ENCODE measurements around the gene GRM1.

Gene GRM1

DNA sequence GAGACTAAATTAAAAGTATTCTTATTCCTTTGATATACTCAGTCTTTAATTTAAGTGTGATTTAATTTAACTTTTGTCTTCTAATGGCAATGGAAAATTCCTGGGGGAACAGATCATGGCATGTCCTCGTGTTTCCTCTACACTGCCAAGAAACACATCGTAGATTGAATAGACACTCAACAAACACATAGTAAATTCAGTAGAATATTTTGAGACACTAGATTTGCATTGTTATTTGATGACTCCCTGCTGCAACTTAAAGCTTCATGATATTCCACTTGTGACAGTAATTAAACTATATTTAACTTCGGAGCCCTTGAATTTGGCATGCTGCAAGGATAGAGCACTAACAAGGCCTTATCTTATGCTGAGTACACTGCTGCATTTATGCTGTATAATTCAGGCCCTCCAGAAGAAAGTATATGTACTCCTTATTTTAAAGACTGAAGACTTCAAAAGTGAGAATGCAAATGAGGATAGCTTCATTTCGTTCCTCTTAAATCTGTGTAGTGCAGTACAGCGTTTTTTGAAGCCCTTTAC, 84.3 kb downstream of the GRM1 start:
- no peak overlapping the region for H3K14ac ChIP-seq (ENCODE audit: low read length)
- no peak overlapping the region for H2BK120ac ChIP-seq (ENCODE audit: insufficient read depth, low read length, poor library complexity)
- no peak overlapping the region for H4K8ac ChIP-seq (ENCODE audit: low read depth, low read length)
- no peak overlapping the region for H2BK5ac ChIP-seq (ENCODE audit: low read depth, low read length, poor library complexity)
- H4K91ac ChIP-seq (ENCODE audit: low read depth, low read length) = no peak overlapping the region
- H2AK5ac ChIP-seq (ENCODE audit: low read length) = no peak overlapping the region
- H3K18ac ChIP-seq (ENCODE audit: low read length) = no peak overlapping the region
- H3K79me2 ChIP-seq (ENCODE audit: control insufficient read depth, insufficient read depth, low read length, poor library complexity) = no peaks in the 10 kb centered on the region
- H3K23ac ChIP-seq (ENCODE audit: low read length) = no peak overlapping the region
- no peaks in the 10 kb centered on the region for H3K36me3 ChIP-seq (ENCODE audit: control insufficient read depth in 1 of 2, insufficient read depth in 2 of 2, low read length in 2 of 2)
- H2BK12ac ChIP-seq (ENCODE audit: low read length) = no peak overlapping the region
- no peak overlapping the region for H2AFZ ChIP-seq (ENCODE audit: insufficient read depth, low read length, poor library complexity)
- no peak overlapping the region for H3K27ac ChIP-seq (ENCODE audit: low read depth, low read length)
- no peak overlapping the region for H3K4ac ChIP-seq (ENCODE audit: low read depth, low read length)
- H3K4me1 ChIP-seq (ENCODE audit: control insufficient read depth in 1 of 2, insufficient read depth in 2 of 2, low read length in 2 of 2) = no peaks in the 10 kb centered on the region
- H4K12ac ChIP-seq (ENCODE audit: low read depth, low read length) = no peak overlapping the region
- WGBS (ENCODE audit: extremely low coverage, insufficient coverage, insufficient read length) = no CpG with 5 or more reads among the region's 5 CpGs
- no peak overlapping the region for H3K9ac ChIP-seq (ENCODE audit: low read length)
- no peaks in the 10 kb centered on the region for H3K27me3 ChIP-seq (ENCODE audit: insufficient read depth, low read length)
- H3K79me1 ChIP-seq (ENCODE audit: low read length) = no peaks in the 10 kb centered on the region
- H3K4me2 ChIP-seq (ENCODE audit: low read length) = no peak overlapping the region
- H3K4me3 ChIP-seq (ENCODE audit: low read depth, low read length) = no peak overlapping the region
- DNase-seq = no peak
- no peaks in the 10 kb centered on the region for H3K9me3 ChIP-seq (ENCODE audit: insufficient read depth, low read depth, low read length)

- H2BK12ac ChIP-seq (ENCODE audit: low read length) = no peak overlapping the region
- H3K79me1 ChIP-seq (ENCODE audit: low read length) = no peaks in the 10 kb centered on the region
- no peak overlapping the region for H2AK5ac ChIP-seq (ENCODE audit: low read length)
- no CpG with 5 or more reads among the region's 4 CpGs for WGBS (ENCODE audit: extremely low coverage, insufficient coverage, insufficient read length)
- H3K79me2 ChIP-seq (ENCODE audit: control insufficient read depth, insufficient read depth, low read length, poor library complexity) = no peaks in the 10 kb centered on the region
- H3K36me3 ChIP-seq (ENCODE audit: control insufficient read depth in 1 of 2, insufficient read depth in 2 of 2, low read length in 2 of 2) = no peaks in the 10 kb centered on the region
- H3K14ac ChIP-seq (ENCODE audit: low read length) = no peak overlapping the region
- no peaks in the 10 kb centered on the region for H3K4me1 ChIP-seq (ENCODE audit: control insufficient read depth in 1 of 2, insufficient read depth in 2 of 2, low read length in 2 of 2)
- DNase-seq = no peak
- no peak overlapping the region for H3K4me2 ChIP-seq (ENCODE audit: low read length)
- H3K9ac ChIP-seq (ENCODE audit: low read length) = no peak overlapping the region
- no peak overlapping the region for H4K12ac ChIP-seq (ENCODE audit: low read depth, low read length)
- H3K27ac ChIP-seq (ENCODE audit: low read depth, low read length) = no peak overlapping the region
- H3K4me3 ChIP-seq (ENCODE audit: low read depth, low read length) = no peak overlapping the region
- H2BK5ac ChIP-seq (ENCODE audit: low read depth, low read length, poor library complexity) = no peak overlapping the region
- no peak overlapping the region for H3K4ac ChIP-seq (ENCODE audit: low read depth, low read length)
- H4K91ac ChIP-seq (ENCODE audit: low read depth, low read length) = no peak overlapping the region
- H2BK120ac ChIP-seq (ENCODE audit: insufficient read depth, low read length, poor library complexity) = no peak overlapping the region
- H3K18ac ChIP-seq (ENCODE audit: low read length) = no peak overlapping the region
- H3K9me3 ChIP-seq (ENCODE audit: insufficient read depth, low read depth, low read length) = no peaks in the 10 kb centered on the region
- H3K23ac ChIP-seq (ENCODE audit: low read length) = no peak overlapping the region
- H3K27me3 ChIP-seq (ENCODE audit: insufficient read depth, low read length) = no peaks in the 10 kb centered on the region
- H2AFZ ChIP-seq (ENCODE audit: insufficient read depth, low read length, poor library complexity) = no peak overlapping the region
- no peak overlapping the region for H4K8ac ChIP-seq (ENCODE audit: low read depth, low read length)
These were observed 94.8 kb downstream of the GRM1 start for GRCh38 chr6:146123616-146124015.

GRCh38 chr6:146127447-146128215, 98.8 kb downstream of the GRM1 start:
- H3K9me3 ChIP-seq (ENCODE audit: insufficient read depth, low read depth, low read length) = no peaks in the 10 kb centered on the region
- no peak overlapping the region for H2AFZ ChIP-seq (ENCODE audit: insufficient read depth, low read length, poor library complexity)

DNA sequence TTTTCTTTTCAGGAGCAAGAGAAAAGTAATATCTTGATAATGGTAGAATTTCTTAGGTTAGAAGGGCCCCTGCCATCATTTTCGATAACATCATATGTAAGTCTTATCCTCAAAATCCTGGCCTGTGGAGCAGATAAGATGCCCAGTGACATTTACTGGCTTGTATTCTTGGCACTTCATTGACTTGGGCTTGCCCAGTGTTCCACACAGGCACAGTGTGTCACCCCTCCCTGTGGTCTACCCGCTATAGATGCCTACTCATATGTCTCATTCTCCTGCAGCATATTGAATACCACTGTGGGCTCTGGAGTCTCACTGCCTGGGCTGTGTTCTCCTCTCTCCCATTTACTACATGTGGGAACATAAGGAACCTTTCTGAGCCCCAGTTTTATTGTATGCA, 105.0 kb downstream of the GRM1 start:
- Histone ChIP-seq H3K79me1 (ENCODE audit: low read length) (no peaks in the 10 kb centered on the region), H2BK5ac (ENCODE audit: low read depth, low read length, poor library complexity) (no peak overlapping the region), H4K8ac (ENCODE audit: low read depth, low read length) (no peak overlapping the region), H4K12ac (ENCODE audit: low read depth, low read length) (no peak overlapping the region), H3K27ac (ENCODE audit: low read depth, low read length) (no peak overlapping the region), H2BK120ac (ENCODE audit: insufficient read depth, low read length, poor library complexity) (no peak overlapping the region), H3K79me2 (ENCODE audit: control insufficient read depth, insufficient read depth, low read length, poor library complexity) (no peaks in the 10 kb centered on the region), H3K9ac (ENCODE audit: low read length) (no peak overlapping the region), H3K18ac (ENCODE audit: low read length) (no peak overlapping the region), H3K23ac (ENCODE audit: low read length) (no peak overlapping the region), H3K9me3 (ENCODE audit: insufficient read depth, low read depth, low read length) (no peaks in the 10 kb centered on the region), H3K4me3 (ENCODE audit: low read depth, low read length) (no peak overlapping the region), H2AFZ (ENCODE audit: insufficient read depth, low read length, poor library complexity) (no peak overlapping the region), H3K27me3 (ENCODE audit: insufficient read depth, low read length) (no peaks in the 10 kb centered on the region), H2AK5ac (ENCODE audit: low read length) (no peak overlapping the region), H4K91ac (ENCODE audit: low read depth, low read length) (no peak overlapping the region), H3K36me3 (ENCODE audit: control insufficient read depth in 1 of 2, insufficient read depth in 2 of 2, low read length in 2 of 2) (no peaks in the 10 kb centered on the region), H2BK12ac (ENCODE audit: low read length) (no peak overlapping the region), H3K4ac (ENCODE audit: low read depth, low read length) (no peak overlapping the region), H3K14ac (ENCODE audit: low read length) (no peak overlapping the region), H3K4me1 (ENCODE audit: control insufficient read depth in 1 of 2, insufficient read depth in 2 of 2, low read length in 2 of 2) (no peaks in the 10 kb centered on the region), H3K4me2 (ENCODE audit: low read length) (no peak overlapping the region)
- DNase-seq = no peak
- no CpG with 5 or more reads among the region's 2 CpGs for WGBS (ENCODE audit: extremely low coverage, insufficient coverage, insufficient read length)

More at GRCh38 chr6:146127447-146128215, 98.8 kb downstream of the GRM1 start:
- no peak overlapping the region for H3K23ac ChIP-seq (ENCODE audit: low read length)
- H3K4me1 ChIP-seq (ENCODE audit: control insufficient read depth in 1 of 2, insufficient read depth in 2 of 2, low read length in 2 of 2) = no peaks in the 10 kb centered on the region
- no peaks in the 10 kb centered on the region for H3K79me2 ChIP-seq (ENCODE audit: control insufficient read depth, insufficient read depth, low read length, poor library complexity)
- H3K18ac ChIP-seq (ENCODE audit: low read length) = no peak overlapping the region
- H2BK120ac ChIP-seq (ENCODE audit: insufficient read depth, low read length, poor library complexity) = no peak overlapping the region
- H3K36me3 ChIP-seq (ENCODE audit: control insufficient read depth in 1 of 2, insufficient read depth in 2 of 2, low read length in 2 of 2) = no peaks in the 10 kb centered on the region
- WGBS (ENCODE audit: extremely low coverage, insufficient coverage, insufficient read length) = no CpG with 5 or more reads among the region's 2 CpGs
- DNase-seq = no peak
- H2AK5ac ChIP-seq (ENCODE audit: low read length) = no peak overlapping the region
- no peak overlapping the region for H4K12ac ChIP-seq (ENCODE audit: low read depth, low read length)
- H3K4me3 ChIP-seq (ENCODE audit: low read depth, low read length) = no peak overlapping the region
- no peak overlapping the region for H3K14ac ChIP-seq (ENCODE audit: low read length)
- no peaks in the 10 kb centered on the region for H3K79me1 ChIP-seq (ENCODE audit: low read length)
- H2BK12ac ChIP-seq (ENCODE audit: low read length) = no peak overlapping the region
- H4K8ac ChIP-seq (ENCODE audit: low read depth, low read length) = no peak overlapping the region
- no peak overlapping the region for H3K27ac ChIP-seq (ENCODE audit: low read depth, low read length)
- no peak overlapping the region for H3K4ac ChIP-seq (ENCODE audit: low read depth, low read length)
- no peaks in the 10 kb centered on the region for H3K27me3 ChIP-seq (ENCODE audit: insufficient read depth, low read length)
- no peak overlapping the region for H3K4me2 ChIP-seq (ENCODE audit: low read length)
- H4K91ac ChIP-seq (ENCODE audit: low read depth, low read length) = no peak overlapping the region
- H3K9ac ChIP-seq (ENCODE audit: low read length) = no peak overlapping the region
- H2BK5ac ChIP-seq (ENCODE audit: low read depth, low read length, poor library complexity) = no peak overlapping the region
